ENCODE results near the gene DMD.

DMD gene

DNA sequence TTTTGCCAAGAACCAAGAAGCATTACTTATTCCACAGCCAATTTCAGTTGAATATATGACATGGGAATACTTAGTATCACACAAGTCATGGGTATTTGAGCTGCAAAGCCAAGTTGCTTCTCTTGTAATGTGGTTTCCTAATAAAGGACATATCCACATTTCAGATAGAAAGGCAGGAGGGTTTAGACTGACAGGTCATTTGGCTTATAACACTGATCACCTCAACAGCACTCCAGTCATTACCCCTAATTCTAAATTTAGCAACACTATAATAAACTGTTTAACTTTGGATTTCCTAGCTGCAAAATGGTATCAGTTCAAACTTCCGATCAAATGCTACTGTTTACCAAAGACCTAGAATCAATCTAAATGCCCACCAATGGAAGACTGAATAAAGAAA lies 2025.5 kb downstream of the DMD start:
- no peak for DNase-seq (ENCODE audit: low read depth in 2 of 2)

GRCh38 chrX:31181377-31182000 lies 2029.9 kb downstream of the DMD start:
- no peak for DNase-seq (ENCODE audit: low read depth in 2 of 2)

GRCh38 chrX:31179203-31179602 lies 2032.1 kb downstream of the DMD start:
- DNase-seq (ENCODE audit: low read depth in 2 of 2), result no peak

- DNase-seq (ENCODE audit: low read depth in 2 of 2), result no peak
These were observed 2032.6 kb downstream of the DMD start for GRCh38 chrX:31178769-31179125.

- no peak for DNase-seq (ENCODE audit: low read depth in 2 of 2)
These were observed 2033.1 kb downstream of the DMD start for GRCh38 chrX:31178064-31178768.

- no peak for DNase-seq (ENCODE audit: low read depth in 2 of 2)
These were observed 2040.6 kb downstream of the DMD start for GRCh38 chrX:31170792-31171191.

GRCh38 chrX:31168551-31168950 lies 2042.8 kb downstream of the DMD start:
- DNase-seq (ENCODE audit: low read depth in 2 of 2), result no peak

GRCh38 chrX:31166832-31167231 lies 2044.5 kb downstream of the DMD start:
- DNase-seq (ENCODE audit: low read depth in 2 of 2), result no peak

DNA sequence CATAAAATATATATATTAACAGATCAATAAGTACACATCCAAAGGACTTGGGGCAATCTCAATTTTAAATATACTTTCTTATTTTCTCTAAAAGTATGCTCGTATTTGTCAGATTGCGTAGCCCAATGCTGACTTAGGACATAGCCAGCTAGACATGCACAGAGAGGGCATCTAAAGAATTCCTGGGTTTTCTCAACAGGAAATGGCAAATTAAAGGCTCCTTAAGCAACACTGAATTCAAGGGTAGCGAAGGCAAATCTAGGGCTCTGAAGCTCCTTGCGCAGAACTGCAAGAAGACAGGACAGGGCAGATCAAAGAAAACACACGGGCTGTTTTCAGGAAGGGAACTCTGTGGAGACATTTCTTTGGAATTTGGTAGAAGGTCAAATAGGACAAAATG lies 2044.9 kb downstream of the DMD start:
- no peak for DNase-seq (ENCODE audit: low read depth in 2 of 2)

DNA sequence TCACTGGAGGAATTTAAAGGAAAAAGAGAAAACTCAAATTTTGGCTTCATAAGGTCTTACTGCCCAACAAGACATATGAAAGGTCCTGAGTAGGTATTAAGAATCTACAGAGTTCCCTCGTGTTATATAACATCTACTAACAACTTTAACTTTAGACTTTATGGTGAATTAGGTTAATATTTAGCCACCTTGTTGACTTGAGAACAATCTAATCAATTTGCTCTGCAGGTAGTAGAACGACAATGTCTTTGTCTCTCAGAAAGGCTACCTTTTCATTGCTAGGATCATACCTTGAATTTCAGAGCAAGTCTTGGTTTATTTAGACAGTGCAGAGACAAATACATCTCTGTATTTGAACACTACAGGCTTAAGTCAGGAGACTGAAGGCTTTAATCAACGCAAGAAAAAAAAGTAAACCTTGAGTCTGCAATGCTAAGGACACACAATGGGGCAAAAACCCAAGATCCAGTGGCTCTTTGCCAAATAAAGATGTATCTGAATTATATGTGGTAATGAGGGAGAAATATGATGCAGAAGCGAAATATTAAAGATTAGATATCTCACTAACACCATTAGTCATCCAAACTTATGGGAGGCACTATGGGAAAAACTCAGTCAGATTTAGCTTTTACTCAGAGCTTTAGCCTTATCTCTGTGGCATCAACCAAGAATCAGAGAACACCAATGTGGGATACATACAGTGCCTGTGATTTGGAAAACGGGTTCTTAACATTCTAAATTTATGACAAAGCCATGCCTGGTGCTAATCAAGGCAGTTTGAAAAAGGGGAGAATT lies 2045.9 kb downstream of the DMD start:
- no peak for DNase-seq (ENCODE audit: low read depth in 2 of 2)

DNA sequence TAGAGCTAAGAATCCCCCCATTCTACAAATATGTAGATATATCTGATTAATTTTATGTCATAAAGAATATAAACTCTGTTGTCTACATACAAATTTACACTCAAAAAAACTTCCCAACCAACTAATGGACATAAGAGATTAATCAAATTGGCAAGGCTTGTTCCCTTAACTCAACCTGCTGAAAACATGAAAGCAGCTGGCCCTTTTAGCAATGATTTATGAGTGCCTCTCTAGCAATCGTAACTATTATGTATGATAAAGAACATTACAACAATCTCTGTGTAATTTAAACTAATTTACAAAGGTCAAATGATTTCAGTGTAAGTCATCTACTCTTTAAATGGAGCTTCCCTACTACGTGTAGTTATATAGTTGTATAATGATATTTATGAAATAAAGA lies 2056.4 kb downstream of the DMD start:
- DNase-seq (ENCODE audit: low read depth in 2 of 2), result no peak

- no peak for DNase-seq (ENCODE audit: low read depth in 2 of 2)
These were observed 2057.8 kb downstream of the DMD start for GRCh38 chrX:31153475-31154047.

- DNase-seq (ENCODE audit: low read depth in 2 of 2), result no peak
These were observed 2064.2 kb downstream of the DMD start for GRCh38 chrX:31147175-31147574.

DNA sequence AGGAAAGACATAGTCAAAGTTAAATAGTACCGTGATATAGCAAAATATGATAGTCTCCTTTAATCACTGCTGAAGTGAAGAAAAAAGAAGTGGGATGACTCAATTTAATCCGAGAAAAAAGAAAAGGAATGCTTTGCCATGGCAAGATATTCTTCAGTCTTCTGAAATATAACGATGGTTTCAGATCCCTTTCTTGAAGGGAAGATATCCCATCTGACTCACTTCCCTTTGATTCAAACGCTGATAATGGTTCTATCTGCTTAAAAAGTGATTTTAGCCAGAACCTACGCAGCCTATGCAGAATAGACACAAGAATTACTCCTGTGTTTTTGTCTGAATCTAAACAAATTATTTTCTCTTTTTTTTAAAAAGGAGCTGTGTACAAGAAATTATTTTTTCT lies 2071.4 kb downstream of the DMD start:
- DNase-seq (ENCODE audit: low read depth in 2 of 2), result no peak

- no peak for DNase-seq (ENCODE audit: low read depth in 2 of 2)
These were observed 2073.2 kb downstream of the DMD start for GRCh38 chrX:31138124-31138523.

GRCh38 chrX:31136144-31136611 lies 2075.2 kb downstream of the DMD start:
- DNase-seq (ENCODE audit: low read depth in 2 of 2), result no peak

- no peak for DNase-seq (ENCODE audit: low read depth in 2 of 2)
These were observed 2078.5 kb downstream of the DMD start for GRCh38 chrX:31132821-31133241.

DNA sequence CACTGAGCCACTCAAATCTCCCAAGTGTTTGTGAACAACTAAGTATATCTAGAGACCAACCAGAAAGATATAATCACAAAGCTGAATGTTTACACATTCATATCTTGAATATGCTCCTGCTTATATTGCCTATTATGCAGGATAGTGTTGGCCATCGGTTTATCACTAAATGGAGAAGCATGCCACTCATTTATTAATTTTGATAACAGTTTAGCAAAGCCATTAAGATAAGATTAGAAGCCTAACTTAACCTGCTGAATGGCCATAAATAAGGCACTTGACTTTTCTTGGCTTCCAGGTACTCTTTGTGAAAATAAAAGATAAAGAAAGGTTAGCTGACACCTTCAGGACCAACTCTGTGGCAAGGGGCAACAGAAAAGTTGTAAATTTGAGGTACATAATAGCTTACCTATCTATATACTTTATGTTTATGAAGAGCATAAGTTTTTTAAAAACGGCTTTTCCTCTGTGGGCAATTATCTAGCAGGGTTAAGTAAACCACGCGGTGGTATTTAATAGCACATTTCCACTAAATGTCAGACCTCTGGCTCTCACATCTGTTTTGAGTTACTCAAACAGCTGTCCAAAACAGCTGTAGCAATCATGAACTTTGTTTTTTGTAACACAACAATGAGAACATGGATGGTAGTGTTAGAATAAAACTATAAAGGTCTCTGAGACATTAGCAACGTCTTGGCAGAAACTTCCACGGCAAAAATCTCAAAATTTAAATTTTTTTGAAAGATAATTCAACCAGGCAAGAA lies 2080.7 kb downstream of the DMD start:
- DNase-seq (ENCODE audit: low read depth in 2 of 2), result no peak

- no peak for DNase-seq (ENCODE audit: low read depth in 2 of 2)
These were observed 2082.5 kb downstream of the DMD start for GRCh38 chrX:31128855-31129254.

DNA sequence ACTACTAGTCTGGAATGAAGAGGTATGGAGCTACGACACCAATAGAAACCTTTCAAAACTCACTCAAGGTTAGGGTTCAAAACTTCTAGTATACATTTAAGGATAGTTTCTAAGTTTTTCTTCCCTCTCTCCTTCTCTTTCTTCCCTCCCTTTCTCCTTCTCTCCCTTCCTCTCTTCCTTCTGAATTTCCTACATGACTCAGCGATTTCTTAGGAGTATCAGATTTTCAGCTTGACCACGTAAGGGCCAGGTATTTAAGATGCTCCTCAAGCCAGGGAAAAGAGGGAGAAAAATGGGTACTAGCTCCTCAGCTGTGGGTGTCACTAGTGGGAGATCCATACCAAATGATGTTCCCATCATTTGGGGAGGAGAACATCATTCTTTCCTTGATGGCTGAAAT lies 2083.6 kb downstream of the DMD start:
- DNase-seq (ENCODE audit: low read depth in 2 of 2), result no peak

- no peak for DNase-seq (ENCODE audit: low read depth in 2 of 2)
These were observed 2085.1 kb downstream of the DMD start for GRCh38 chrX:31126205-31126604.

DNA sequence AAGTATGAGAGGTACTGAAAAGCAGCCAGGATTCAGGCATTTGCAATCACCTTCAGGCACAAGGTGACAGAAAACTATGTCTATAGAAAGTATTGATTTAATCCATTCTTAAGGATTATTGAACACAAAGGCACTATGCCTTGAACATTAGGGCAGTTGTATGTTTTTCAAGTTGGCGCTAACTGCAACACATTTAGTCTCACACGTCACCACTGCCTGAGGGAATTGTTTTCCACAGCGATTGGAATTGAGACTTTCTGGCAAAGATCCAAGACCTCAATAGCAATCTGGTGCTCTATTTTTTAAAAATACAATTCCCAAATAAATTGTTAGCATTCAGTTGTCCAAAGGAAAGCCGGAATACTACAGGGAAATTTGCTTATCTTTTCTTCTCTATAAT lies 2086.8 kb downstream of the DMD start:
- no peak for DNase-seq (ENCODE audit: low read depth in 2 of 2)

Measured in stimulated activated CD4-positive, alpha-beta T cell treated with anti-CD3 and anti-CD28 coated beads, Interleukin-1b, Interleukin-23, amount 100 ng/mL, for 1 hour (primary cell).